GM10266 (cell line): ENCODE measurements around the gene KLK6.

Source experiments
- DNase-seq: peaks from one replicate; pipeline ENCODE4 v3.0.0; 2012; ENCODE audit errors: extremely low spot score
- CTCF ChIP-seq: IDR thresholded peaks from 2 replicates; pipeline ENCODE4 v1.5.1; 2012; ENCODE audit warnings: mild to moderate bottlenecking, low read depth; ENCODE audit not compliant: control insufficient read depth, insufficient read depth; ENCODE audit errors: missing control alignments

KLK6 gene

GRCh38 chr19:51010066-51010795 is 40.8 kb upstream of the KLK6 start:
- no peak for TF ChIP-seq CTCF
- DNase-seq = no peak

GRCh38 chr19:51009061-51009891 is 39.9 kb upstream of the KLK6 start:
- no peak for DNase-seq
- no peak for TF ChIP-seq CTCF

GRCh38 chr19:51007488-51007887 is 38.1 kb upstream of the KLK6 start:
- no peak for DNase-seq
- TF ChIP-seq CTCF = no peak

GRCh38 chr19:51006406-51006805 is 37.0 kb upstream of the KLK6 start:
- no peak for TF ChIP-seq CTCF
- no peak for DNase-seq

- TF ChIP-seq CTCF = no peak
- DNase-seq = no peak
These were observed 35.9 kb upstream of the KLK6 start for GRCh38 chr19:51005248-51005647.

- DNase-seq = no peak
- TF ChIP-seq CTCF = no peak
These were observed 33.9 kb upstream of the KLK6 start for GRCh38 chr19:51003316-51003715.

GRCh38 chr19:51002542-51003311 is 33.3 kb upstream of the KLK6 start:
- no peak for DNase-seq
- TF ChIP-seq CTCF = no peak
